Stimulated activated effector memory CD8-positive, alpha-beta T cell treated with anti-CD3 and anti-CD28 coated beads, Interleukin-12 subunit alpha, Interleukin-12 subunit beta, amount 100 ng/mL, for 72 hours (primary cell): Measurements from ENCODE around the gene EVA1A.
A peak's percentile ranks its signal among the peaks of the same experiment; 100 is the strongest.

ENCODE experiments used
- ATAC-seq: fragments of 150-1000 bp; cut with Tn5 transposase; 2 replicates; pipeline ENCODE4 v1.10.0; 2021
- DNase-seq, 2 donors: peaks; one replicate each; pipeline ENCODE4 v3.0.0; 2021 to 2022; ENCODE audit warnings: low spot score in 2 of 2
- H3K27ac Mint-ChIP-seq: one replicate; pipeline ENCODE4 v1.8.0; 2022; ENCODE audit warnings: mild to moderate bottlenecking, mixed read lengths
- H3K36me3 Mint-ChIP-seq: one replicate; pipeline ENCODE4 v1.8.0; 2022; ENCODE audit warnings: mild to moderate bottlenecking, mixed read lengths
- H3K4me1 Mint-ChIP-seq: one replicate; pipeline ENCODE4 v1.8.0; 2022; ENCODE audit warnings: mixed read lengths
- H3K4me3 Mint-ChIP-seq: one replicate; pipeline ENCODE4 v1.8.0; 2022; ENCODE audit warnings: mild to moderate bottlenecking, mixed read lengths
- H3K9me3 Mint-ChIP-seq: one replicate; pipeline ENCODE4 v1.8.0; 2022; ENCODE audit warnings: mixed read lengths

EVA1A gene

GRCh38 chr2:75571730-75572430 lies 11.1 kb upstream of the EVA1A start:
- Mint-ChIP-seq H3K4me3 (no peak overlapping the region), H3K27ac (no peak overlapping the region), H3K4me1 (no peaks in the 10 kb centered on the region), H3K9me3 (peaks cover 2% of the 10 kb centered on the region), H3K36me3 (no peaks in the 10 kb centered on the region)
- no peak for DNase-seq
- ATAC-seq: peak; percentile 42

- no peaks in the 10 kb centered on the region for H3K4me1 Mint-ChIP-seq
- no peaks in the 10 kb centered on the region for H3K36me3 Mint-ChIP-seq
- DNase-seq (no peak), ATAC-seq (no peak)
- no peak overlapping the region for H3K4me3 Mint-ChIP-seq
- H3K27ac Mint-ChIP-seq: no peak overlapping the region
- H3K9me3 Mint-ChIP-seq: peaks cover 2% of the 10 kb centered on the region
Measured at GRCh38 chr2:75570948-75571729, 10.4 kb upstream of the EVA1A start.

- ATAC-seq (no peak), DNase-seq (no peak)
- no peak overlapping the region for H3K27ac Mint-ChIP-seq
- H3K4me3 Mint-ChIP-seq: no peak overlapping the region
- H3K4me1 Mint-ChIP-seq: no peaks in the 10 kb centered on the region
- no peaks in the 10 kb centered on the region for H3K36me3 Mint-ChIP-seq
- peaks cover 2% of the 10 kb centered on the region for H3K9me3 Mint-ChIP-seq
Measured at GRCh38 chr2:75570024-75570947, 9.5 kb upstream of the EVA1A start.

GRCh38 chr2:75569546-75569945 lies 8.8 kb upstream of the EVA1A start:
- ATAC-seq (no peak), DNase-seq (no peak)
- no peak overlapping the region for H3K27ac Mint-ChIP-seq
- H3K4me3 Mint-ChIP-seq: no peak overlapping the region
- no peaks in the 10 kb centered on the region for H3K4me1 Mint-ChIP-seq
- H3K36me3 Mint-ChIP-seq: no peaks in the 10 kb centered on the region
- peaks cover 2% of the 10 kb centered on the region for H3K9me3 Mint-ChIP-seq

GRCh38 chr2:75568174-75568573 lies 7.4 kb upstream of the EVA1A start:
- DNase-seq: no peak
- Mint-ChIP-seq H3K9me3 (peaks cover 2% of the 10 kb centered on the region), H3K4me1 (no peaks in the 10 kb centered on the region), H3K36me3 (no peaks in the 10 kb centered on the region), H3K4me3 (no peak overlapping the region), H3K27ac (no peak overlapping the region)
- ATAC-seq: no peak

- Mint-ChIP-seq H3K4me3 (no peak overlapping the region), H3K36me3 (no peaks in the 10 kb centered on the region), H3K9me3 (peaks cover 2% of the 10 kb centered on the region), H3K27ac (no peak overlapping the region), H3K4me1 (peaks cover 6% of the 10 kb centered on the region)
- no peak for ATAC-seq
- DNase-seq: no peak
Measured at GRCh38 chr2:75565472-75566462, 5.0 kb upstream of the EVA1A start.

- Mint-ChIP-seq H3K4me1 (peaks cover 13% of the 10 kb centered on the region), H3K36me3 (no peaks in the 10 kb centered on the region), H3K9me3 (peaks cover 2% of the 10 kb centered on the region), H3K4me3 (no peak overlapping the region), H3K27ac (no peak overlapping the region)
- ATAC-seq (no peak), DNase-seq (peak in 1 of 2 donors; percentile 26)
Measured at GRCh38 chr2:75564713-75565359, 4.1 kb upstream of the EVA1A start.

- Mint-ChIP-seq H3K36me3 (no peaks in the 10 kb centered on the region), H3K4me3 (no peak overlapping the region), H3K27ac (no peak overlapping the region), H3K9me3 (no peaks in the 10 kb centered on the region), H3K4me1 (peaks cover 13% of the 10 kb centered on the region)
- DNase-seq: peak in 1 of 2 donors; percentile 25
- no peak for ATAC-seq
Measured at GRCh38 chr2:75564026-75564688, 3.4 kb upstream of the EVA1A start.

- H3K9me3 Mint-ChIP-seq: no peaks in the 10 kb centered on the region
- no peak overlapping the region for H3K4me3 Mint-ChIP-seq
- DNase-seq (no peak), ATAC-seq (no peak)
- no peaks in the 10 kb centered on the region for H3K36me3 Mint-ChIP-seq
- H3K27ac Mint-ChIP-seq: no peak overlapping the region
- H3K4me1 Mint-ChIP-seq: peaks cover 13% of the 10 kb centered on the region
Measured at GRCh38 chr2:75563591-75563990, 2.9 kb upstream of the EVA1A start.

- no peaks in the 10 kb centered on the region for H3K9me3 Mint-ChIP-seq
- no peak overlapping the region for H3K4me3 Mint-ChIP-seq
- no peaks in the 10 kb centered on the region for H3K36me3 Mint-ChIP-seq
- ATAC-seq (no peak), DNase-seq (peak in 1 of 2 donors; percentile 29)
- no peak overlapping the region for H3K27ac Mint-ChIP-seq
- peaks cover 13% of the 10 kb centered on the region for H3K4me1 Mint-ChIP-seq
Measured at GRCh38 chr2:75562513-75562864, 1.8 kb upstream of the EVA1A start.

GRCh38 chr2:75561566-75562512 lies 1.1 kb upstream of the EVA1A start:
- ATAC-seq (no peak), DNase-seq (peak in 1 of 2 donors; percentile 22)
- Mint-ChIP-seq H3K4me3 (peak overlapping the region; percentile 47), H3K27ac (no peak overlapping the region), H3K4me1 (peaks cover 13% of the 10 kb centered on the region), H3K9me3 (no peaks in the 10 kb centered on the region), H3K36me3 (no peaks in the 10 kb centered on the region)

GRCh38 chr2:75560022-75560767 lies 544 bp downstream of the EVA1A start:
- Mint-ChIP-seq H3K9me3 (no peaks in the 10 kb centered on the region), H3K27ac (no peak overlapping the region), H3K4me1 (peaks cover 13% of the 10 kb centered on the region), H3K4me3 (peak overlapping the region; percentile 52), H3K36me3 (no peaks in the 10 kb centered on the region)
- ATAC-seq (peak; percentile 8), DNase-seq (peak in 1 of 2 donors; percentile 40)
